CD4-positive, alpha-beta T cell treated with Interleukin-17A for 4 hours (primary cell): ENCODE measurements around the gene EEF1AKMT2.
"Not testable (repeated sequence)": the region's sequence is repeated elsewhere in the genome, so short reads cannot be mapped to it uniquely, and the experiment has no call there.

Experiments
- DNase-seq: peaks from one replicate; pipeline ENCODE4 v3.0.0-alpha.2; 2020; ENCODE audit warnings: mixed read lengths

EEF1AKMT2 gene

GRCh38 chr10:124791547-124792348 is at the start of gene EEF1AKMT2:
EEF1AKMT2 (minus strand) TSS chr10:124791887; CDS start chr10:124791833, 54 bp downstream.
- peak; percentile 88 for DNase-seq

GRCh38 chr10:124837687-124838086 is 46.0 kb upstream of the EEF1AKMT2 start:
- DNase-seq, result no peak

- DNase-seq, result no peak
Measured at GRCh38 chr10:124831116-124831515, 39.4 kb upstream of the EEF1AKMT2 start.

- DNase-seq, result no peak
Measured at GRCh38 chr10:124830445-124830844, 38.8 kb upstream of the EEF1AKMT2 start.

GRCh38 chr10:124829447-124830115 is 37.9 kb upstream of the EEF1AKMT2 start:
- DNase-seq, result no peak

- DNase-seq, result peak; percentile 12
Measured at GRCh38 chr10:124827474-124827873, 35.8 kb upstream of the EEF1AKMT2 start.

- DNase-seq, result no peak
Measured at GRCh38 chr10:124826262-124826661, 34.6 kb upstream of the EEF1AKMT2 start.

- no peak for DNase-seq
Measured at GRCh38 chr10:124825702-124826101, 34.0 kb upstream of the EEF1AKMT2 start.

- not testable (repeated sequence) for DNase-seq
Measured at GRCh38 chr10:124824932-124825331, 33.2 kb upstream of the EEF1AKMT2 start.

GRCh38 chr10:124824507-124824906 is 32.8 kb upstream of the EEF1AKMT2 start:
- no peak for DNase-seq

GRCh38 chr10:124821520-124821919 is 29.8 kb upstream of the EEF1AKMT2 start:
- DNase-seq, result no peak

GRCh38 chr10:124820121-124820520 is 28.4 kb upstream of the EEF1AKMT2 start:
- no peak for DNase-seq

GRCh38 chr10:124802313-124802675 is 10.6 kb upstream of the EEF1AKMT2 start:
- DNase-seq, result no peak

GRCh38 chr10:124799211-124799610 is 7.5 kb upstream of the EEF1AKMT2 start:
- no peak for DNase-seq

GRCh38 chr10:124798781-124799180 is 7.1 kb upstream of the EEF1AKMT2 start:
- DNase-seq, result no peak

GRCh38 chr10:124798364-124798763 is 6.7 kb upstream of the EEF1AKMT2 start:
- DNase-seq, result no peak

- no peak for DNase-seq
Measured at GRCh38 chr10:124792998-124793352, 1.3 kb upstream of the EEF1AKMT2 start.

- not testable (repeated sequence) for DNase-seq
Measured at GRCh38 chr10:124782900-124783299, 8.8 kb downstream of the EEF1AKMT2 start.

- no peak for DNase-seq
Measured at GRCh38 chr10:124768791-124769190, 22.9 kb downstream of the EEF1AKMT2 start.

GRCh38 chr10:124765256-124765655 is 26.4 kb downstream of the EEF1AKMT2 start:
- DNase-seq, result no peak

- DNase-seq, result no peak
Measured at GRCh38 chr10:124763267-124763666, 28.4 kb downstream of the EEF1AKMT2 start.

- no peak for DNase-seq
Measured at GRCh38 chr10:124762281-124762680, 29.4 kb downstream of the EEF1AKMT2 start.

GRCh38 chr10:124756156-124756903 is 35.4 kb downstream of the EEF1AKMT2 start:
- no peak for DNase-seq

- no peak for DNase-seq
Measured at GRCh38 chr10:124755581-124755980, 36.1 kb downstream of the EEF1AKMT2 start.
